Measurements from ENCODE around the gene LTBR. TPM values are rescaled to one million over a fixed set of nuclear protein-coding genes. Genes with fewer than 3 reads are reported as not detected.

The LTBR gene
- total RNA-seq, 1 experiment from 2014 or later = 4.8 TPM

DNA sequence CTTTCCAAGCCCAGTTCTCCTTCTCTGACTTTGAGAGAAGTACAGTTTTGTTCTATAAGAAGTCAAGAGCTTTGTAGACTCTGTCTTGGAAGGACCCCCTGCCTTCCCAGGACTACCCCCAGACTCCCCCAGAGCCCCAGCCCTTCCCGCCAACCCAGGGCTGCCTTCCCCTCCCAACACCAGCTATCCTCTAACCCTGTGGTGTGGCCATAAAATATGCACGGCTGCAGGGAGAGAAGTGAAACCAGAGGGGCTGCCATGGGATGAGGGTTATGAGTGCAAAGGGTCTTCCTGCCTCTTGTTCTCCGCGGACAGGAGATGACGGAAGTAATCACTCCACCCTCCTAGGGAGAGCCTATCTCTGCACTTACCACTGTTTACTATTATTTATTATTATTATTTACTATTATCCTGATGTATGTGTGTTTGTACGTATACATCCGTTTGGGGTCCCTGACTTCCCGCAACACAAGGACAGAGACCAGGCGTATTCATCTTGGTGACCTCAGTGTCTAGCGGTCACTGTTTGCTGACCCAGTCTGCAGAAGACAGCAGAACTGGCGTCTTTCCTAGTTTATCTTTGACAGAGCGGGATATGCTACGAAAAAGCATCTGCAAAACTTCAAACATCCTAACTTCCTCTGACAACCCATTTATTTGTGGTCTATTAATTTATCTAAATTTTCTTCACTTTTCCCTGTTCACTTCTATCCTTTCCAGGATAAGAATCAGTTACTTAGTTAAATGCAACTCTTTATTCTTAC lies 5.1 kb upstream of the LTBR start:
- Histone ChIP-seq H3K4me2 (ENCODE audit: insufficient read depth, insufficient read length, low read length) (no peak overlapping the region), H4K5ac (ENCODE audit: insufficient read length, low read depth, low read length) (no peak overlapping the region), H3K79me1 (ENCODE audit: insufficient read depth, low read depth, low read length, poor library complexity, severe bottlenecking) (no peaks in the 10 kb centered on the region), H2BK12ac (ENCODE audit: insufficient read length, low read depth, low read length) (no peak overlapping the region), H3K4ac (ENCODE audit: low read depth, low read length) (no peak overlapping the region), H3K23ac (ENCODE audit: insufficient read length, low read depth, low read length) (no peak overlapping the region), H3K79me2 (ENCODE audit: insufficient read depth, low read length) (peaks cover 4% of the 10 kb centered on the region; the same call in 1 of the 2 replicates), H2BK20ac (ENCODE audit: low read depth, low read length, poor library complexity, severe bottlenecking) (no peak overlapping the region), H3K9ac (ENCODE audit: extremely low read depth, insufficient read length, low read length) (no peak overlapping the region), H4K91ac (ENCODE audit: insufficient read length, low read depth, low read length) (no peak overlapping the region), H3T11ph (ENCODE audit: low read length) (no peak overlapping the region), H3K23me2 (ENCODE audit: insufficient read length, low read depth, low read length, poor library complexity, severe bottlenecking) (peaks cover 27% of the 10 kb centered on the region), H3K18ac (ENCODE audit: insufficient read length, low read depth, low read length) (no peak overlapping the region), H3K56ac (ENCODE audit: insufficient read length, low read depth, low read length) (no peak overlapping the region), H2AFZ (ENCODE audit: low read length) (no peak overlapping the region), H3K9me3 (ENCODE audit: control insufficient read depth, low read depth, low read length) (no peaks in the 10 kb centered on the region), H2BK15ac (ENCODE audit: low read depth, low read length) (no peak overlapping the region), H3K4me1 (ENCODE audit: insufficient read depth, low read length) (peaks cover 15% of the 10 kb centered on the region), H3K27me3 (ENCODE audit: insufficient read depth, low read length) (no peaks in the 10 kb centered on the region; the same call in 1 of the 2 replicates), H4K8ac (replicated peaks; ENCODE audit: insufficient read length, low read depth, low read length) (no peak overlapping the region), H2BK5ac (ENCODE audit: insufficient read length, low read length) (no peak overlapping the region), H2BK120ac (ENCODE audit: low read depth, low read length, poor library complexity, severe bottlenecking) (no peak overlapping the region), H3K27ac (ENCODE audit: insufficient read length, low read depth, low read length) (no peak overlapping the region), H4K20me1 (ENCODE audit: control insufficient read depth, insufficient read depth, insufficient read length) (no peaks in the 10 kb centered on the region), H2AK5ac (ENCODE audit: insufficient read length, low read length) (no peak overlapping the region), H3K14ac (ENCODE audit: insufficient read depth, low read length) (no peak overlapping the region)
- Mint-ChIP-seq H3K4me1 (peaks cover 72 to 79% of the 10 kb centered on the region in 2 experiments), H3K9me3 (no peaks in the 10 kb centered on the region; a peak in 2 of 5 replicates), H3K36me3 (ENCODE audit: insufficient read depth in 1 of 3, low read depth in 3 of 3) (no peaks in the 10 kb centered on the region; a peak in 1 of 7 replicates), H3K4me3 (no peak overlapping the region), H3K27me3 (ENCODE audit: low read depth) (peaks cover 23% of the 10 kb centered on the region), H3K27ac (no peak overlapping the region; a peak in 1 of 7 replicates)
- TF ChIP-seq, protein P1, sequence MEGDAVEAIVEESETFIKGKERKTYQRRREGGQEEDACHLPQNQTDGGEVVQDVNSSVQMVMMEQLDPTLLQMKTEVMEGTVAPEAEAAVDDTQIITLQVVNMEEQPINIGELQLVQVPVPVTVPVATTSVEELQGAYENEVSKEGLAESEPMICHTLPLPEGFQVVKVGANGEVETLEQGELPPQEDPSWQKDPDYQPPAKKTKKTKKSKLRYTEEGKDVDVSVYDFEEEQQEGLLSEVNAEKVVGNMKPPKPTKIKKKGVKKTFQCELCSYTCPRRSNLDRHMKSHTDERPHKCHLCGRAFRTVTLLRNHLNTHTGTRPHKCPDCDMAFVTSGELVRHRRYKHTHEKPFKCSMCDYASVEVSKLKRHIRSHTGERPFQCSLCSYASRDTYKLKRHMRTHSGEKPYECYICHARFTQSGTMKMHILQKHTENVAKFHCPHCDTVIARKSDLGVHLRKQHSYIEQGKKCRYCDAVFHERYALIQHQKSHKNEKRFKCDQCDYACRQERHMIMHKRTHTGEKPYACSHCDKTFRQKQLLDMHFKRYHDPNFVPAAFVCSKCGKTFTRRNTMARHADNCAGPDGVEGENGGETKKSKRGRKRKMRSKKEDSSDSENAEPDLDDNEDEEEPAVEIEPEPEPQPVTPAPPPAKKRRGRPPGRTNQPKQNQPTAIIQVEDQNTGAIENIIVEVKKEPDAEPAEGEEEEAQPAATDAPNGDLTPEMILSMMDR (conservative IDR thresholded peaks at IDR 0.05) = no peak
- DNase-seq = peak; percentile 26
- WGBS (ENCODE audit: extremely low coverage, insufficient read length, low lambda C conversion rate) = no CpG with 5 or more reads among the region's 13 CpGs

All from H9 (cell line).